HEK293T (cell line): ENCODE results near the gene CCDC39.
"Not testable (repeated sequence)": the region's sequence is repeated elsewhere in the genome, so short reads cannot be mapped to it uniquely, and the experiment has no call there.

Source experiments
- CTCF ChIA-PET: fragments of 350-600 bp; formaldehyde crosslinking; extraction: SDS; loops from one replicate; lab custom pipeline; 2021; ENCODE audit warnings: antibody characterized with exemption, inconsistent platforms; lab: Yijun Ruan, JAX
- POLR2A ChIA-PET: fragments of 350-600 bp; formaldehyde crosslinking; extraction: SDS; loops from one replicate; lab custom pipeline; 2020; ENCODE audit warnings: antibody characterized with exemption, inconsistent platforms; lab: Yijun Ruan, JAX
- DNase-seq: peaks from one replicate; pipeline ENCODE4 v3.0.0; 2012; ENCODE audit warnings: mixed read lengths; ENCODE audit errors: extremely low spot score
- ARNT ChIP-seq: fragments of 450-650 bp; IDR thresholded peaks from 2 replicates; pipeline ENCODE4 v1.6.1; 2017; ENCODE audit warnings: mild to moderate bottlenecking
- BHLHE40 ChIP-seq: fragments of 450-650 bp; IDR thresholded peaks from 2 replicates; pipeline ENCODE4 v1.6.1; 2016; ENCODE audit warnings: mild to moderate bottlenecking, moderate library complexity, borderline replicate concordance
- CTBP1 ChIP-seq: fragments of 450-650 bp; IDR thresholded peaks from 2 replicates; pipeline ENCODE4 v1.6.1; 2016; ENCODE audit warnings: borderline replicate concordance
- ELF4 ChIP-seq: fragments of 450-650 bp; IDR thresholded peaks from 2 replicates; pipeline ENCODE4 v1.6.1; 2017; ENCODE audit warnings: antibody characterized with exemption
- FOXA1 ChIP-seq: fragments of 450-650 bp; IDR thresholded peaks from 2 replicates; pipeline ENCODE4 v1.6.1; 2016; ENCODE audit warnings: mild to moderate bottlenecking
- FOXK2 ChIP-seq: fragments of 450-650 bp; IDR thresholded peaks from 2 replicates; pipeline ENCODE4 v1.6.1; 2016; ENCODE audit warnings: mild to moderate bottlenecking
- FOXM1 ChIP-seq: fragments of 450-650 bp; IDR thresholded peaks from 2 replicates; pipeline ENCODE4 v1.6.1; 2017; ENCODE audit warnings: mild to moderate bottlenecking, borderline replicate concordance
- HDGF ChIP-seq: fragments of 450-650 bp; IDR thresholded peaks from 2 replicates; pipeline ENCODE4 v1.6.1; 2017; ENCODE audit warnings: antibody characterized with exemption, borderline replicate concordance
- L3MBTL2 ChIP-seq: fragments of 450-650 bp; conservative IDR thresholded peaks from 2 replicates; pipeline ENCODE4 v1.6.1; 2016; ENCODE audit warnings: mild to moderate bottlenecking
- LEF1 ChIP-seq: fragments of 450-650 bp; IDR thresholded peaks from 2 replicates; pipeline ENCODE4 v1.6.1; 2017; ENCODE audit warnings: mild to moderate bottlenecking, borderline replicate concordance
- NFRKB ChIP-seq: fragments of 450-650 bp; IDR thresholded peaks from 2 replicates; pipeline ENCODE4 v1.6.1; 2016; ENCODE audit warnings: mild to moderate bottlenecking, moderate library complexity
- SP1 ChIP-seq: fragments of 450-650 bp; IDR thresholded peaks from 2 replicates; pipeline ENCODE4 v1.6.1; 2017
- SUZ12 ChIP-seq: fragments of 450-650 bp; IDR thresholded peaks from 2 replicates; pipeline ENCODE4 v1.6.1; 2016; ENCODE audit warnings: mild to moderate bottlenecking
- TARDBP ChIP-seq: fragments of 450-650 bp; IDR thresholded peaks from 2 replicates; pipeline ENCODE4 v1.6.1; 2016
- ZNF384 ChIP-seq: fragments of 450-650 bp; IDR thresholded peaks from 2 replicates; pipeline ENCODE4 v1.6.1; 2016
- TF ChIP-seq, protein P1 (sequence below): fragments of 450-650 bp; IDR thresholded peaks from 2 replicates; pipeline ENCODE4 v1.6.1; 2016

CCDC39 gene

DNA sequence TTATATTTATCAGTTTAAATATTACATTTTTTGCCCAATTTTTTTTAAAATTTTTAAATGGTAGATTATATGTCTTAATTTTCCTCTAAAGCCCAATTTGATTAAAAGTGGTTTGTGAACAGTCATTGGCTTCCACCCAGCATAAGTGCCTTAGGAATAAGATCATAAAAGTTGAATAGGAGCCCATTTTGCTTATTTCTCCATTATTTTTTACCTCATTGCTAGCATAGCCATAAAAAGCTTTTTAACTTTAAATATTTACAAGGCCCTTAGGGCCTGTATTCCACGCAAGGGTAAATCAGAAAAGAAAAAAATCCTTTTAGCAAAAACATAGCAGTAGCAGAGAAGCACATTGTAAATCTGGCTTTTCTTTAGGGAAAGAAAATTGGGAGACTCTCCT lies 68.3 kb downstream of the CCDC39 start:
- ChIA-PET POLR2A (no interaction called here), CTCF (no interaction called here)
- TF ChIP-seq TARDBP, result no peak
- TF ChIP-seq ZNF384, result no peak
- TF ChIP-seq, protein P1, sequence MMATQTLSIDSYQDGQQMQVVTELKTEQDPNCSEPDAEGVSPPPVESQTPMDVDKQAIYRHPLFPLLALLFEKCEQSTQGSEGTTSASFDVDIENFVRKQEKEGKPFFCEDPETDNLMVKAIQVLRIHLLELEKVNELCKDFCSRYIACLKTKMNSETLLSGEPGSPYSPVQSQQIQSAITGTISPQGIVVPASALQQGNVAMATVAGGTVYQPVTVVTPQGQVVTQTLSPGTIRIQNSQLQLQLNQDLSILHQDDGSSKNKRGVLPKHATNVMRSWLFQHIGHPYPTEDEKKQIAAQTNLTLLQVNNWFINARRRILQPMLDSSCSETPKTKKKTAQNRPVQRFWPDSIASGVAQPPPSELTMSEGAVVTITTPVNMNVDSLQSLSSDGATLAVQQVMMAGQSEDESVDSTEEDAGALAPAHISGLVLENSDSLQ, result no peak
- no peak for TF ChIP-seq BHLHE40
- no peak for TF ChIP-seq ELF4
- DNase-seq, result no peak

DNA sequence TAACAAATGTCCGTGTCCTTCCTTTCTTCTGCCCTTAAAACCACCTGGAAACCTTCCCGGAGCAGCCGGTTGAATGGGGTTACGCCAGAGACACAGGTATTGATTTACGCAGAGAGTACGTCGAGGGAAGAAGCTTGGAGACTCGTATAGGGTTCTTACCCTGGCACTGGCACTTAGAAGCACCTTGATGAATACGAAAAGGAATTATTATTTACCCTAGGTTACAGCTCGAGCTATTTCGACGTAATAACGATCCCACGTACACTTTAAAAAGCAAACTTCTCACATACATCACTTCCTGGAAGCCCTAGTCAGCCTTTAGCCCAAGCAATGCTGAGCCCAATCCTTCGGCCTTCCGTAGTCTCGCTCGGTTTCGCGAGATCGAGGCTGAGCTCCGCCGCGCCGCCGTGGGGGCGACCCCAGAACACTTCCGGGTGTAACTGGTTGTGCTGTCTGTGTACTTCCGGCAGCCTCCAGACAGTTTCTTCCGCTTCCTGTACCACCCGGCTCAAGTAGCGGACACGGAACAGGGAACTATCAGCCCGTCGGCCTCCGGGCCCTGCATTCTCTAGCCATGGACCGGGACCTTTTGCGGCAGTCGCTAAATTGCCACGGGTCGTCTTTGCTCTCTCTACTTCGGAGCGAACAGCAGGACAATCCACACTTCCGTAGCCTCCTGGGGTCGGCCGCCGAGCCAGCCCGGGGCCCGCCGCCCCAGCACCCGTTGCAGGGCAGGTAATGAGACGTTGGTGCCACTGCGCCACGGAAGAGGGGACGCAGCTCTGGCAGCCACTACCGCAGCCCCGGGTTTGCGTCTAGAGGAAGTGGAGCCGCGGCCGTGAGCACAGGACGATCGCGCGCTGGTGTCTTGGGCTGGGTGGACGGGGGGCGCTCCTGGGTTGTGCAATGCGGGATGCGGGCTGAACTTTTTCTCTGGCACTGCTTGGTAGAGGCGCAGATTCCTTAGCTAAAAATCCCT lies 77.3 kb downstream of the CCDC39 start, which contains the start of gene TTC14:
Gene TTC14 (plus strand): TSS at position 476 of the 979 bp plus-strand sequence. CDS start 99 bp downstream, at position 575.
- DNase-seq, result peak; percentile 85
- ChIA-PET POLR2A (interaction anchor here (0.9 to 1.5 kb wide), 2 partner anchors 14 to 15 kb away, joined by 3 to 5 read pairs; no protein-coding TSS in a partner anchor), CTCF (interaction anchor here (1.3 kb wide), 1 partner anchor 77 kb away, joined by 3 read pairs; the partner anchor contains the start of gene CCDC39)
- TF ChIP-seq ARNT, result no peak
- no peak for TF ChIP-seq FOXK2
- TF ChIP-seq ZNF384, result no peak
- peak; percentile 80 for TF ChIP-seq ELF4
- no peak for TF ChIP-seq BHLHE40
- peak; percentile 78 for TF ChIP-seq L3MBTL2

DNA sequence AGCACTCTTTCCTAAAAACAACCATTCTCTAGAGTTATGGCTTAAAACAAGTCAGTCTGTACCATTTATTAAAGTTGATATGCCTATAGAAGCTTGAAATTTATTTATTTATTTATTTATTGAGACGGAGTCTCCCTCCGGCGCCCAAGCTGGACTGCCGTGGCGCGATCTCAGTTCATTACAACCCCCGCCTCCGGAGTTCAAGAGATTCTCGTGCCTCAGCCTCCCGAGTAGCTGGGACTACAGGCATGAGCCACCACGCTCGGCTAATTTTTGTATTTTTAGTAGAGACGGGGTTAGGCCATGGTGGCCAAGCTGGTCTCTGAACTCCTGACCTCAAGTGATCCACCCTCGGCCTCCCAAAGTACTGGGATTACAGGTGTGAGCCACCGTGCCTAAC lies 78.8 kb downstream of the CCDC39 start:
- CTCF ChIA-PET, result no interaction called here
- TF ChIP-seq TARDBP, result no peak
- TF ChIP-seq NFRKB, result no peak
- TF ChIP-seq CTBP1, result no peak
- TF ChIP-seq ELF4, result no peak
- TF ChIP-seq FOXM1, result no peak
- no peak for TF ChIP-seq SUZ12
- TF ChIP-seq HDGF, result no peak
- TF ChIP-seq ZNF384, result no peak
- TF ChIP-seq BHLHE40, result no peak
- no peak for TF ChIP-seq SP1
- TF ChIP-seq LEF1, result no peak
- TF ChIP-seq L3MBTL2, result no peak
- TF ChIP-seq, protein P1, result no peak
- no peak for TF ChIP-seq ARNT
- TF ChIP-seq FOXK2, result no peak
- TF ChIP-seq FOXA1, result no peak
- POLR2A ChIA-PET, result no interaction called here

DNA sequence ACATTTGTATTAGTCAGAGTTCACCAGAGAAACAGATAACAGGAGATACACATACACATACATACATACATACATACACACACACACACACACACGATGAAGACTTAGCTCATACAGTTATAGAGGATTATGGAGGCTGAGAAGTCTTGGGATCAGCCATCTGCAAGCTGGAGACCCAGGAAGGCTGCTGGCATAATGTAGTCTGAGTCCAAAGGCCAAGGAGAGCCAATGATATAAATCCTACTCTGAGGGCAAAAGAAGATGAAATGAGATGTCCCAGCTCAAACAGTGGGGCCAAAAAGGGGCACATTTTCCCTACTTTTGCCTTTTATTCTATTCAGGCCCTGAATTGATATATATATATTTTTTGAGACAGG lies 83.7 kb downstream of the CCDC39 start:
- ChIA-PET POLR2A (no interaction called here), CTCF (interaction anchor here (0.6 to 1.0 kb wide), 2 partner anchors 26 to 783 kb away, joined by 3 read pairs; no protein-coding TSS in a partner anchor)
- no peak for DNase-seq
- TF ChIP-seq SUZ12 (no peak), CTBP1 (no peak), TARDBP (no peak), NFRKB (no peak), FOXM1 (no peak), ARNT (no peak), HDGF (no peak), SP1 (no peak), FOXK2 (no peak), BHLHE40 (no peak), ZNF384 (no peak), FOXA1 (no peak), LEF1 (no peak), ELF4 (no peak), L3MBTL2 (no peak)
- TF ChIP-seq, protein P1, result no peak

More for the DNA sequence above, 78.8 kb downstream of the CCDC39 start:
- no peak for DNase-seq

DNA sequence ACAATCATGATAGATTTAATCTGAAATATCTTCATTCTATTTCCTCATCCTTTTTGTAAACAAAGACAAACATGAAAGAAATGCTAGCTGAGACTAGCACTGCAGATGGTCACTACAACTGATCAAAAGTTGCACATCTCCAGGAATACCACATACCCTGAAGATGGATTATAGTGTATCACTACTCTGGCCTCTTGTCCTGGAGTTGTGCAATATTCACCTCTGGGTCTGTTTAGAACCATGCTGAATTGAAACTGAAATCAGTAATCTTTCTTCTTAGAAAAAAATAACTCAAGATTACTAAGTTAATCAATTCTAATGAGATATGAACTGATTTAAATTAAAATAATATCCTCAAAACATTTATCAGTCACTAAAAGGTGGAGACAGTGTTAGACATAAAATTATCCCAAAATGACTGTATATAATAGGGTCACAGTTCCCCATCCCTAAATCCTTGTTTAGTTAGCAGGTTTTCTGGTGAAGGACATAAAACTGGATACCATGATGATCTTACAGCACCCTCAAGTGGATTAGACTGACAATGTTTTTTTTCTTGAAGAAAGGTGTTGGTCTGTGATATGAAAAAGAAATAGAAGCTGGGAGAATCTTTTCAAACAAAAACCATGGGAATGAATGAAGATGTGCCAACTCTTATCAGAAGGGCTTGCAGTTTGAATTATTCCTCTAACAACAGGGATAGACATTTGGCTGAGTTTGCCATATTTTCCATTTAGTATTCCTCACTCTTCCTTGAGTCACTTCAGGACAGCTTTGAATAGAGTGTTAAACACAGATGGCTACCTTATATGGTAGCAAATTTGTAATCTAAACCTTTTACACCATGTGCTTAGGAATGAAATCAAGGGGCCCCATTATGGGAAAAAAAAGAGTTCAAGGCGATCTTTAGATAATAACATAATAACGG lies 84.4 kb downstream of the CCDC39 start:
- CTCF ChIA-PET, result interaction anchor here (0.6 to 1.0 kb wide), 2 partner anchors 26 to 783 kb away, joined by 3 read pairs; no protein-coding TSS in a partner anchor
- POLR2A ChIA-PET, result no interaction called here
- TF ChIP-seq FOXA1 (no peak), TARDBP (no peak), SP1 (no peak), FOXK2 (no peak), BHLHE40 (no peak), LEF1 (no peak), FOXM1 (no peak), SUZ12 (no peak), HDGF (no peak), ZNF384 (no peak), CTBP1 (no peak), NFRKB (no peak)
- DNase-seq, result no peak

DNA sequence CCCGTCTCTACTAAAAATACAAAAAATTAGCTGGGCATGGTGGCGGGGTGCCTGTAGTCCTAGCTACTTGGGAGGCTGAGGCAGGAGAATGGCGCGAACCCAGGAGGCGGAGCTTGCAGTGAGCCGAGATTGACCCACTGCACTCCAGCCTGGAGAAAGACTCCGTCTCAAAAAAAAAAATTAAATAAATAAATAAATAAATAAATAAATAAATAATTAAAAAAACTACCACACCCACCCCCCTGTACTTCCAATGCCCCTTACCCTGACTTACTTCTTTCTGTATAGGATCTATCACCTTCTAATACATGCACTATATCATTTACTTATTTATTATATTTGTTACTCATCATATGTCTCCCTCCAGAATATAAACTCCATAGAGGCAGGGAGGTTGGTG lies 85.7 kb downstream of the CCDC39 start:
- POLR2A ChIA-PET, CTCF ChIA-PET, DNase-seq: not testable (repeated sequence)
